GM18868 (cell line): ENCODE results near the gene CHST14.
"Not testable (repeated sequence)": the region's sequence is repeated elsewhere in the genome, so short reads cannot be mapped to it uniquely, and the experiment has no call there.

Source experiments
- ATAC-seq: cut with Tn5 transposase; IDR thresholded peaks from one replicate; pipeline ENCODE4 v1.9.1; 2021; ENCODE audit warnings: mild to moderate bottlenecking, moderate library complexity; ENCODE audit not compliant: unreplicated experiment

CHST14 gene

GRCh38 chr15:40440743-40441564 is 29.8 kb upstream of the CHST14 start, which contains the start of gene BAHD1:
TSS of gene BAHD1 (plus strand) at chr15:40440953. CDS start at chr15:40458465, 17,512 bp downstream.
- ATAC-seq: peak; percentile 91

GRCh38 chr15:40441565-40442531 is 28.9 kb upstream of the CHST14 start:
- peak; percentile 15 for ATAC-seq

- ATAC-seq: no peak
Measured at GRCh38 chr15:40443255-40443654, 27.5 kb upstream of the CHST14 start.

GRCh38 chr15:40443846-40444245 is 26.9 kb upstream of the CHST14 start:
- ATAC-seq: no peak

- no peak for ATAC-seq
Measured at GRCh38 chr15:40444736-40445135, 26.0 kb upstream of the CHST14 start.

- no peak for ATAC-seq
Measured at GRCh38 chr15:40445421-40445922, 25.3 kb upstream of the CHST14 start.

GRCh38 chr15:40446144-40446543 is 24.6 kb upstream of the CHST14 start:
- ATAC-seq: no peak

- ATAC-seq: no peak
Measured at GRCh38 chr15:40448354-40448753, 22.4 kb upstream of the CHST14 start.

GRCh38 chr15:40449275-40449674 is 21.5 kb upstream of the CHST14 start:
- ATAC-seq: no peak

- no peak for ATAC-seq
Measured at GRCh38 chr15:40450047-40450446, 20.7 kb upstream of the CHST14 start.

- no peak for ATAC-seq
Measured at GRCh38 chr15:40451527-40452158, 19.1 kb upstream of the CHST14 start.

- no peak for ATAC-seq
Measured at GRCh38 chr15:40452296-40453090, 18.3 kb upstream of the CHST14 start.

- not testable (repeated sequence) for ATAC-seq
Measured at GRCh38 chr15:40453941-40454340, 16.8 kb upstream of the CHST14 start.

- no peak for ATAC-seq
Measured at GRCh38 chr15:40454904-40455391, 15.8 kb upstream of the CHST14 start.

GRCh38 chr15:40456299-40456712 is 14.5 kb upstream of the CHST14 start:
- ATAC-seq: no peak

GRCh38 chr15:40456738-40457137 is 14.0 kb upstream of the CHST14 start:
- ATAC-seq: no peak

GRCh38 chr15:40458495-40459371 is 12.1 kb upstream of the CHST14 start:
- no peak for ATAC-seq

GRCh38 chr15:40459391-40460015 is 11.3 kb upstream of the CHST14 start:
- ATAC-seq: no peak
